C4-2B (cell line): Measurements from ENCODE around the gene AKAP8L.

ENCODE experiments used
- CTCF ChIP-seq: fragments of 450-650 bp; conservative IDR thresholded peaks from 2 replicates; pipeline ENCODE4 v1.5.1; 2017; ENCODE audit warnings: mild to moderate bottlenecking
- ZFX ChIP-seq: fragments of 450-650 bp; IDR thresholded peaks from 2 replicates; pipeline ENCODE4 v1.6.1; 2017

GRCh38 chr19:15404780-15405211 is 14.0 kb downstream of the AKAP8L start:
- TF ChIP-seq CTCF (no peak), ZFX (no peak)
